Neural progenitor cell (in vitro differentiated cells): Measurements from ENCODE around the gene EXOC4. TPM values are rescaled to one million over a fixed set of nuclear protein-coding genes. Genes with fewer than 3 reads are reported as not detected.

Experiments used
- DNase-seq: peaks from one replicate; pipeline ENCODE4 v3.0.0-alpha.2; 2016; ENCODE audit warnings: low spot score
- H2AFZ ChIP-seq: fragments of 200-600 bp; sonication (generic); replicated peaks from 2 replicates; pipeline ENCODE4 v1.6.1; 2016; ENCODE audit warnings: antibody characterized with exemption
- H3F3A ChIP-seq: fragments of 200-600 bp; sonication (generic); 2 replicates; pipeline ENCODE4 v1.6.1; 2016; ENCODE audit warnings: antibody characterized with exemption, low read depth
- H3K27ac ChIP-seq: fragments of 200-600 bp; sonication (generic); 2 replicates; pipeline ENCODE4 v1.5.1; 2016; ENCODE audit warnings: mild to moderate bottlenecking
- H3K27me3 ChIP-seq: fragments of 200-600 bp; sonication (generic); 2 replicates; pipeline ENCODE4 v1.6.1; 2016; ENCODE audit warnings: mild to moderate bottlenecking, moderate library complexity
- H3K36me3 ChIP-seq: fragments of 200-600 bp; sonication (generic); 2 replicates; pipeline ENCODE4 v1.5.1; 2016
- H3K4me1 ChIP-seq: fragments of 200-600 bp; sonication (generic); 2 replicates; pipeline ENCODE4 v1.6.1; 2016; ENCODE audit warnings: mixed run types
- H3K4me2 ChIP-seq: fragments of 200-600 bp; sonication (generic); 2 replicates; pipeline ENCODE4 v1.6.1; 2016
- H3K4me3 ChIP-seq: fragments of 200-600 bp; sonication (generic); 2 replicates; pipeline ENCODE4 v1.5.1; 2016
- H3K79me2 ChIP-seq: fragments of 200-600 bp; sonication (generic); 2 replicates; pipeline ENCODE4 v1.6.1; 2016; ENCODE audit warnings: low read depth
- H3K9ac ChIP-seq: fragments of 200-600 bp; sonication (generic); 2 replicates; pipeline ENCODE4 v1.6.1; 2016
- H3K9me3 ChIP-seq: fragments of 200-600 bp; sonication (generic); 2 replicates; pipeline ENCODE4 v1.5.1; 2016; ENCODE audit warnings: low read depth
- H4K20me1 ChIP-seq: fragments of 200-600 bp; sonication (generic); 2 replicates; pipeline ENCODE4 v1.6.1; 2016; ENCODE audit warnings: low read depth
- H3K27ac Mint-ChIP-seq: 3 replicates; pipeline ENCODE4 v1.8.0; 2021; ENCODE audit warnings: mixed read lengths
- H3K27me3 Mint-ChIP-seq: 2 replicates; pipeline ENCODE4 v1.8.0; 2022; ENCODE audit warnings: low read depth, mild to moderate bottlenecking, inconsistent platforms, moderate library complexity, mixed read lengths; ENCODE audit not compliant: insufficient read depth
- H3K36me3 Mint-ChIP-seq: 3 replicates; pipeline ENCODE4 v1.8.0; 2021; ENCODE audit warnings: mixed read lengths
- H3K4me1 Mint-ChIP-seq: 3 replicates; pipeline ENCODE4 v1.8.0; 2021; ENCODE audit warnings: mixed read lengths
- H3K4me3 Mint-ChIP-seq: 3 replicates; pipeline ENCODE4 v1.8.0; 2021; ENCODE audit warnings: mild to moderate bottlenecking, moderate library complexity, mixed read lengths
- H3K9me3 Mint-ChIP-seq: 3 replicates; pipeline ENCODE4 v1.8.0; 2020; ENCODE audit warnings: mixed read lengths
- EZH2 ChIP-seq: fragments of 200-600 bp; sonication (generic); IDR thresholded peaks from 2 replicates; pipeline ENCODE4 v1.6.1; 2017; ENCODE audit warnings: antibody characterized with exemption, mild to moderate bottlenecking, moderate library complexity
- EZH2phosphoT487 ChIP-seq: fragments of 200-600 bp; sonication (generic); IDR thresholded peaks from 2 replicates; pipeline ENCODE4 v1.6.1; 2017; ENCODE audit warnings: antibody characterized with exemption
- total RNA-seq: library from RNA; depleted of rRNA; stranded (reverse); fragments of >200 nt; gene quantifications from 2 replicates; pipeline ENCODE4 v1.2.3, GENCODE V29; 2015; ENCODE audit warnings: low replicate concordance
- TF ChIP-seq, protein P1 (sequence below): fragments of 200-600 bp; sonication (generic); IDR thresholded peaks from 2 replicates; pipeline ENCODE4 v1.5.1; 2017; ENCODE audit warnings: antibody characterized with exemption, mild to moderate bottlenecking

The EXOC4 gene
- total RNA-seq, 1 donor from 2014 or later, result 129 TPM

DNA sequence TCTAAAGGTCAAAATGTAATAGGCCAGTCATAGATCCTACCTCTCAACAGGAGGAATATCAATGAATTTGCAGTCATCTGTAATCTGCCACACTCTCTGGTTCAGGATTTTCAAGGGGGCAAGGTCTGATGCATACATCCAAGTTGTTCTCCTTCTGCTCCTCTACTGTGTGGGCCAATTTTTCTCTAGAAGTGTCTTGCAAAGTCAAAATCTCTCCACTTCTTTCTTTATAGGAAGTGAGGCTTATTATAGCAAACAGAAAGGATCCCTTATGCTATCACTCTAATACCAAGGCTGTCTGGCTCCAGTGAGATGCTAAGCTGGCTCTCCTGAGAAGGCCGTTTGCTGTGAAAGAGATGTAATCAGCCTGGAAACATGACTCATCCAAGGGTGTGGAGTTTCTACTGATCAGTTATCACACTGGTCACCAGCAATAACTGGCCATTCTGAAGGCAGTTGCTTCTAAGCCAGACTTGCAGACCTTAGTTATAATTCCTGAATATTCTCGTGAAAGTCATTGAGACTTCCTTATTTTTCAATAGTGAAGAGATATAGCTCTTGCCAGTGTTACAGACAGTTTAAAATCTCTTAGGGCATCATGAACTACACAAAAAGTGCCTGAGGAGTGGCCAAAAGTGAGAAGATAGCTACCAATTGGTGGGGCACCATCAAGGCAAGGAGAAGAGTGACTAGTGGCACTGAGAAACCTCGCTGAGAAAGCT is 831.0 kb downstream of the EXOC4 start:
- peaks cover 2% of the 10 kb centered on the region for H3K36me3 ChIP-seq
- no peaks in the 10 kb centered on the region for H3F3A ChIP-seq
- peaks cover 15% of the 10 kb centered on the region for H3K9me3 ChIP-seq
- H3K4me3 ChIP-seq, result no peak overlapping the region
- TF ChIP-seq EZH2 (no peak), EZH2phosphoT487 (no peak)
- TF ChIP-seq, protein P1, sequence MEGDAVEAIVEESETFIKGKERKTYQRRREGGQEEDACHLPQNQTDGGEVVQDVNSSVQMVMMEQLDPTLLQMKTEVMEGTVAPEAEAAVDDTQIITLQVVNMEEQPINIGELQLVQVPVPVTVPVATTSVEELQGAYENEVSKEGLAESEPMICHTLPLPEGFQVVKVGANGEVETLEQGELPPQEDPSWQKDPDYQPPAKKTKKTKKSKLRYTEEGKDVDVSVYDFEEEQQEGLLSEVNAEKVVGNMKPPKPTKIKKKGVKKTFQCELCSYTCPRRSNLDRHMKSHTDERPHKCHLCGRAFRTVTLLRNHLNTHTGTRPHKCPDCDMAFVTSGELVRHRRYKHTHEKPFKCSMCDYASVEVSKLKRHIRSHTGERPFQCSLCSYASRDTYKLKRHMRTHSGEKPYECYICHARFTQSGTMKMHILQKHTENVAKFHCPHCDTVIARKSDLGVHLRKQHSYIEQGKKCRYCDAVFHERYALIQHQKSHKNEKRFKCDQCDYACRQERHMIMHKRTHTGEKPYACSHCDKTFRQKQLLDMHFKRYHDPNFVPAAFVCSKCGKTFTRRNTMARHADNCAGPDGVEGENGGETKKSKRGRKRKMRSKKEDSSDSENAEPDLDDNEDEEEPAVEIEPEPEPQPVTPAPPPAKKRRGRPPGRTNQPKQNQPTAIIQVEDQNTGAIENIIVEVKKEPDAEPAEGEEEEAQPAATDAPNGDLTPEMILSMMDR, result no peak
- H2AFZ ChIP-seq, result no peak overlapping the region
- H3K4me1 ChIP-seq, result no peaks in the 10 kb centered on the region
- no peaks in the 10 kb centered on the region for H3K36me3 Mint-ChIP-seq
- DNase-seq, result no peak
- peaks cover 12% of the 10 kb centered on the region for H3K9me3 Mint-ChIP-seq
- H4K20me1 ChIP-seq, result no peaks in the 10 kb centered on the region
- no peaks in the 10 kb centered on the region for H3K4me1 Mint-ChIP-seq
- no peaks in the 10 kb centered on the region for H3K27me3 Mint-ChIP-seq
- H3K9ac ChIP-seq, result no peak overlapping the region
- H3K79me2 ChIP-seq, result no peaks in the 10 kb centered on the region
- no peak overlapping the region for H3K27ac ChIP-seq
- no peak overlapping the region for H3K27ac Mint-ChIP-seq
- H3K27me3 ChIP-seq, result no peaks in the 10 kb centered on the region
- H3K4me3 Mint-ChIP-seq, result no peak overlapping the region
- no peak overlapping the region for H3K4me2 ChIP-seq

DNA sequence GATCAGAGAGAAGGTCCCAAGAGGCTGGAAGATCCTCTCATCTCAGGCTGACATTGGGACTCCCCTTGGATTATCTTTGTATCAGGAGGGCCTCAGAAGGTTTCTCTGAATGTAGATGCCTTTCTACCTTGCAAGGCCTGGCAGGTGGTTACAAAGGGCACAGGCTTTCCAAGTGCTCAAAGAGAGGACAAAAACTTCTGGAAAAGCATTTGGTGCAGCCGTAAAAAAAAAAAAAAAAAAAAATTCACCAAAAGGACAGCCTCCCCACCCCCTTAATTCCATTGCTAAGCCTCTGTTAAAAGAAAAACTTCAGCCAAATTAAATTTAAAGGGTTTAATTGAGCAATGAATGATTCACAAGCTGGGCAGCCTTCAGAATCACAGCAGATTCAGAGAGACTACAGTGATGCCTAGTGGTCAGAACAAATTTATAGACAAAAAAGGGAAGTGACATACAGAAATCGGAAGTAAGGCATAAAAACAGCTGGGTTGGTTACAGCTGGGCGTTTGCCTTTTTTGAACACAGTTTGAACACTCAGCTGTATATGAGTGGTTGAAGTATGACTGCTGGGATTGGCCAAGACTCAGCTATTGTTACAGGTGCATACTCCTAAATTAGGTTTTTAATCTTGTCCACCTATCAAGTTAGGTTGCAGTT is 831.7 kb downstream of the EXOC4 start:
- H3K9me3 Mint-ChIP-seq, result peaks cover 19% of the 10 kb centered on the region
- H3K27me3 ChIP-seq, result no peaks in the 10 kb centered on the region
- no peaks in the 10 kb centered on the region for H3K4me1 ChIP-seq
- H3K36me3 ChIP-seq, result peaks cover 6% of the 10 kb centered on the region
- no peak overlapping the region for H3K4me3 Mint-ChIP-seq
- no peak overlapping the region for H3K27ac Mint-ChIP-seq
- H2AFZ ChIP-seq, result no peak overlapping the region
- peaks cover 3% of the 10 kb centered on the region for H3F3A ChIP-seq
- no peaks in the 10 kb centered on the region for H3K27me3 Mint-ChIP-seq
- no peaks in the 10 kb centered on the region for H3K79me2 ChIP-seq
- no peaks in the 10 kb centered on the region for H4K20me1 ChIP-seq
- H3K9ac ChIP-seq, result no peak overlapping the region
- H3K4me3 ChIP-seq, result no peak overlapping the region
- peaks cover 21% of the 10 kb centered on the region for H3K9me3 ChIP-seq
- TF ChIP-seq EZH2 (no peak), EZH2phosphoT487 (no peak)
- TF ChIP-seq, protein P1, result no peak
- peaks cover 2% of the 10 kb centered on the region for H3K36me3 Mint-ChIP-seq
- no peak overlapping the region for H3K4me2 ChIP-seq
- no peaks in the 10 kb centered on the region for H3K4me1 Mint-ChIP-seq
- no peak overlapping the region for H3K27ac ChIP-seq
- DNase-seq, result no peak

DNA sequence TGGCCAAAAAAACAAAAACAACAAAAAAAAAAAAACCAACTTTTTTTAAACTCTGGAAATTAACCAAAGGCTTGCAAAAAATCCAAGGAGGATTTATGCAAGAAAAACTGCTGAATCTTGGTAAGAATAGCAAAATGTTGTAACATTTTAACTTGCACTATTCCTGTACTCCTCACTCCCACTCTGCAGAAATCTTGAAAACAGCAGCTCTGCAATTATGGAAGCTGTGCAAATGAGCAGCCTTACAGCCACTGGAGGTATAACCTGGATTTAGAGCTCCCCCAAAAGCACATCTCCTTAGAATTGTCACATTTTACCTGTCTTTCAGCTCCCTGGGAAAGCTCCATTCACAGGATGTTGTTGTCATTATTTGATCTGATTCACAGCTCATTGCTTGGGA is 832.4 kb downstream of the EXOC4 start:
- Histone ChIP-seq H4K20me1 (no peaks in the 10 kb centered on the region), H3K79me2 (no peaks in the 10 kb centered on the region), H3K36me3 (peaks cover 6% of the 10 kb centered on the region), H3K4me2 (no peak overlapping the region), H2AFZ (no peak overlapping the region), H3K4me3 (no peak overlapping the region), H3F3A (peaks cover 3% of the 10 kb centered on the region), H3K9ac (no peak overlapping the region), H3K27me3 (no peaks in the 10 kb centered on the region), H3K4me1 (no peaks in the 10 kb centered on the region), H3K27ac (no peak overlapping the region), H3K9me3 (peaks cover 28% of the 10 kb centered on the region)
- peaks cover 26% of the 10 kb centered on the region for H3K9me3 Mint-ChIP-seq
- no peaks in the 10 kb centered on the region for H3K27me3 Mint-ChIP-seq
- DNase-seq, result no peak
- no peaks in the 10 kb centered on the region for H3K4me1 Mint-ChIP-seq
- no peak overlapping the region for H3K27ac Mint-ChIP-seq
- peaks cover 2% of the 10 kb centered on the region for H3K36me3 Mint-ChIP-seq
- TF ChIP-seq, protein P1, result no peak
- TF ChIP-seq EZH2 (no peak), EZH2phosphoT487 (no peak)
- no peak overlapping the region for H3K4me3 Mint-ChIP-seq
